Natural killer cell (primary cell): Measurements from ENCODE around the gene SERPINF2. TPM values are rescaled to one million over a fixed set of nuclear protein-coding genes. Genes with fewer than 3 reads are reported as not detected.
"Not testable (repeated sequence)": the region's sequence is repeated elsewhere in the genome, so short reads cannot be mapped to it uniquely, and the experiment has no call there.

Source experiments
- ATAC-seq, 3 donors: fragments of 150-1000 bp in 2 of 3; fragments of 200-7000 bp in 1 of 3; cut with Tn5 transposase; 1 replicate in 1 of 3; 2 replicates in 2 of 3; pipeline ENCODE4 v1.10.0; 2021; ENCODE audit warnings: mild to moderate bottlenecking in 2 of 3, moderate library complexity in 2 of 3
- DNase-seq, 2 donors: peaks; one replicate each; pipeline versions ENCODE4 v3.0.0 to v3.0.0-alpha.2; 2013 to 2021; ENCODE audit warnings: mixed read lengths in 1 of 2
- H3K27ac ChIP-seq: one replicate; pipeline ENCODE4 v1.5.1; 2013; ENCODE audit warnings: mild to moderate bottlenecking, low read length
- H3K27me3 ChIP-seq: one replicate; pipeline ENCODE4 v1.6.1; 2013; ENCODE audit warnings: low read length; ENCODE audit not compliant: control insufficient read depth, insufficient read depth
- H3K36me3 ChIP-seq: one replicate; pipeline ENCODE4 v1.6.1; 2013; ENCODE audit warnings: low read length; ENCODE audit not compliant: control insufficient read depth, insufficient read depth
- H3K4me1 ChIP-seq: one replicate; pipeline ENCODE4 v1.6.1; 2013; ENCODE audit warnings: low read length; ENCODE audit not compliant: control insufficient read depth, insufficient read depth
- H3K4me3 ChIP-seq: one replicate; pipeline ENCODE4 v1.5.1; 2013; ENCODE audit warnings: low read length
- H3K9me3 ChIP-seq: one replicate; pipeline ENCODE4 v1.6.1; 2013; ENCODE audit warnings: low read length; ENCODE audit not compliant: control insufficient read depth, insufficient read depth
- H3K27ac Mint-ChIP-seq, 2 donors: one replicate each; pipeline ENCODE4 v1.8.0; 2022; ENCODE audit warnings: mild to moderate bottlenecking in 2 of 2, mixed read lengths in 2 of 2, moderate library complexity in 1 of 2
- H3K27me3 Mint-ChIP-seq, 2 donors: one replicate each; pipeline ENCODE4 v1.8.0; 2022; ENCODE audit warnings: low read depth in 2 of 2, mixed read lengths in 2 of 2
- H3K36me3 Mint-ChIP-seq: one replicate; pipeline ENCODE4 v1.8.0; 2022; ENCODE audit warnings: mixed read lengths
- H3K4me1 Mint-ChIP-seq, 2 donors: one replicate each; pipeline ENCODE4 v1.8.0; 2022; ENCODE audit warnings: mixed read lengths in 2 of 2
- H3K4me3 Mint-ChIP-seq: one replicate; pipeline ENCODE4 v1.8.0; 2022; ENCODE audit warnings: mild to moderate bottlenecking, moderate library complexity, mixed read lengths
- H3K9me3 Mint-ChIP-seq, 2 donors: one replicate each; pipeline ENCODE4 v1.8.0; 2022; ENCODE audit warnings: mixed read lengths in 2 of 2
- CTCF ChIP-seq: fragments of 200-600 bp; IDR thresholded peaks from one replicate; pipeline ENCODE4 v1.8.0; 2022; ENCODE audit warnings: antibody characterized with exemption
- WGBS: methylation state at CpG from one replicate; pipeline ENCODE4 v1.1.7; 2013; ENCODE audit warnings: missing lambda C conversion rate; ENCODE audit not compliant: insufficient coverage; 5-methylcytosine and 5-hydroxymethylcytosine counted together
- intact Hi-C: fragments of 100-400 bp; cut with micrococcal nuclease; formaldehyde crosslinking; loops from one replicate; pipeline ENCODE4 v1.14.2; 2022
- total RNA-seq, 4 donors: library from RNA; stranded (reverse); fragments of 120-200 nt in 1 of 4; gene quantifications; one replicate each; pipeline versions ENCODE4 v1.2.3 to v1.2.4, GENCODE V29; 2013 to 2022

Gene SERPINF2
- total RNA-seq, 3 donors from 2014 or later (not counting 1 experiment from before 2014, with no cell fraction given) = 0.47 to 0.84 (median 0.48) TPM

GRCh38 chr17:1718362-1719165 is 24.1 kb upstream of the SERPINF2 start:
- ATAC-seq (no peak), DNase-seq (no peak)
- 89% methylated on average over 19 of the region's 19 CpGs for WGBS
- H3K4me3 ChIP-seq = no peak overlapping the region
- H3K9me3 ChIP-seq = no peaks in the 10 kb centered on the region
- H3K36me3 ChIP-seq = peaks cover under 1% of the 10 kb centered on the region
- peak overlapping the region; percentile 99 for H3K4me3 Mint-ChIP-seq
- H3K27me3 ChIP-seq = no peaks in the 10 kb centered on the region
- no peaks in the 10 kb centered on the region for H3K27me3 Mint-ChIP-seq
- TF ChIP-seq CTCF = no peak
- intact Hi-C loops = loop anchor here (10.0 kb wide), 1 partner anchor 316 kb away; the partner anchor contains the start of gene DPH1
- H3K4me1 ChIP-seq = peaks cover 64% of the 10 kb centered on the region
- peaks cover 26 to 57% of the 10 kb centered on the region in 2 donors for H3K4me1 Mint-ChIP-seq
- peak overlapping the region; percentile 95 to 98 for H3K27ac Mint-ChIP-seq
- H3K36me3 Mint-ChIP-seq = no peaks in the 10 kb centered on the region
- H3K27ac ChIP-seq = no peak overlapping the region
- H3K9me3 Mint-ChIP-seq = no peaks in the 10 kb centered on the region

- Mint-ChIP-seq H3K27me3 (no peaks in the 10 kb centered on the region), H3K27ac (peak overlapping the region; percentile 49 to 77), H3K4me1 (peaks cover 31 to 52% of the 10 kb centered on the region in 2 donors), H3K36me3 (no peaks in the 10 kb centered on the region), H3K9me3 (no peaks in the 10 kb centered on the region), H3K4me3 (peak overlapping the region; percentile 62)
- peaks cover 65% of the 10 kb centered on the region for H3K4me1 ChIP-seq
- no peak overlapping the region for H3K27ac ChIP-seq
- H3K27me3 ChIP-seq = no peaks in the 10 kb centered on the region
- intact Hi-C loops = loop anchor here (5.0 kb wide), 2 partner anchors 61 to 146 kb away; no protein-coding TSS in a partner anchor
- WGBS = 40% methylated on average over 11 of the region's 11 CpGs
- peaks cover 1% of the 10 kb centered on the region for H3K36me3 ChIP-seq
- ATAC-seq (no peak), DNase-seq (peak; percentile 56 to 83)
- no peak overlapping the region for H3K4me3 ChIP-seq
- H3K9me3 ChIP-seq = no peaks in the 10 kb centered on the region
- TF ChIP-seq CTCF = peak; percentile 94
Observed at GRCh38 chr17:1720856-1721386, 21.8 kb upstream of the SERPINF2 start.

GRCh38 chr17:1722022-1722421 is 20.6 kb upstream of the SERPINF2 start:
- not testable (repeated sequence) for H3K4me3 ChIP-seq, ATAC-seq, H3K27me3 ChIP-seq, DNase-seq, H3K36me3 ChIP-seq, H3K27me3 Mint-ChIP-seq, H3K27ac ChIP-seq, H3K9me3 ChIP-seq, H3K4me3 Mint-ChIP-seq, H3K36me3 Mint-ChIP-seq, H3K9me3 Mint-ChIP-seq
- H3K27ac Mint-ChIP-seq = peak overlapping the region; percentile 88 to 93
- peaks cover 24 to 42% of the 10 kb centered on the region in 2 donors for H3K4me1 Mint-ChIP-seq
- H3K4me1 ChIP-seq = peaks cover 71% of the 10 kb centered on the region
- 86% methylated on average over 8 of the region's 8 CpGs for WGBS
- intact Hi-C loops = loop anchor here (5.0 kb wide), 2 partner anchors 60 to 145 kb away; no protein-coding TSS in a partner anchor

- intact Hi-C loops = loop anchor here (5.0 kb wide), 2 partner anchors 58 to 143 kb away; no protein-coding TSS in a partner anchor
- Histone ChIP-seq H3K4me1 (peaks cover 70% of the 10 kb centered on the region), H3K27me3 (no peaks in the 10 kb centered on the region), H3K4me3 (peak within 1 kb of the TSS; percentile 53), H3K9me3 (no peaks in the 10 kb centered on the region), H3K36me3 (peaks cover 21% of the 10 kb centered on the region), H3K27ac (peak within 1 kb of the TSS; percentile 79)
- TF ChIP-seq CTCF = no peak
- no peaks in the 10 kb centered on the region for H3K27me3 Mint-ChIP-seq
- H3K4me3 Mint-ChIP-seq = peak within 1 kb of the TSS; percentile 79
- peaks cover 15 to 40% of the 10 kb centered on the region in 2 donors for H3K4me1 Mint-ChIP-seq
- H3K36me3 Mint-ChIP-seq = no peaks in the 10 kb centered on the region
- under 1% methylated on average over 57 of the region's 57 CpGs for WGBS
- DNase-seq (peak; percentile 86 to 93), ATAC-seq (peak; percentile 71 to 85 (median 82))
- peak within 1 kb of the TSS; percentile 88 to 93 for H3K27ac Mint-ChIP-seq
- H3K9me3 Mint-ChIP-seq = no peaks in the 10 kb centered on the region
Observed at GRCh38 chr17:1724351-1724868, 18.3 kb upstream of the SERPINF2 start, which contains the start of gene WDR81. WDR81 (plus strand) TSS chr17:1724704; CDS start chr17:1724960, 256 bp downstream.
